Vagina (tissue), 2 donors: ENCODE measurements around the gene ZEB2.

Experiments used
- POLR2A ChIP-seq, 2 donors: fragments of 450-650 bp; IDR thresholded peaks; one replicate each; pipeline ENCODE4 v1.6.1; 2017; ENCODE audit warnings: antibody characterized with exemption in 2 of 2, mild to moderate bottlenecking in 2 of 2, moderate library complexity in 2 of 2
- TF ChIP-seq, protein P1 (sequence below), 3 experiments: fragments of 450-650 bp in 2 of 3; fragments of 200-600 bp in 1 of 3; sonication (generic) in 1 of 3; IDR thresholded peaks; one replicate each; pipeline ENCODE4 v1.5.1; 2017 to 2019; ENCODE audit warnings: antibody characterized with exemption in 3 of 3, mild to moderate bottlenecking in 2 of 3, moderate library complexity in 2 of 3

DNA sequence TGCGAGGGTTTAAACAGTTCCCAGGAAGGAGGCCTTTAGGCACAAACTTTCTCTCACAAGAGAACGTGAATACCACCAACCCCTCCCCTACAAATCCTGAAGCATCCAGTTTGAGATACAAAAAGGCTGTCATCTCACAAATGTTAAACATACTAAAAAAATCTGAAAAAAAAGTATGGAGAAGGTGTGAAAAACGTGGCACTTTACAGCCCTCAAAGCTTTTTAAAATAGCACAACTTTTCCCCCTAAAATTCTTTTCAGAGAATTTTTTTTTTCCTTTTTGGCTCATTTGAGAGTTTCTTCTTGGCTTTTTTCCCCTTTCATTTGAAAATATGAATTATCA, 10.1 kb downstream of the ZEB2 start:
- TF ChIP-seq, protein P1, sequence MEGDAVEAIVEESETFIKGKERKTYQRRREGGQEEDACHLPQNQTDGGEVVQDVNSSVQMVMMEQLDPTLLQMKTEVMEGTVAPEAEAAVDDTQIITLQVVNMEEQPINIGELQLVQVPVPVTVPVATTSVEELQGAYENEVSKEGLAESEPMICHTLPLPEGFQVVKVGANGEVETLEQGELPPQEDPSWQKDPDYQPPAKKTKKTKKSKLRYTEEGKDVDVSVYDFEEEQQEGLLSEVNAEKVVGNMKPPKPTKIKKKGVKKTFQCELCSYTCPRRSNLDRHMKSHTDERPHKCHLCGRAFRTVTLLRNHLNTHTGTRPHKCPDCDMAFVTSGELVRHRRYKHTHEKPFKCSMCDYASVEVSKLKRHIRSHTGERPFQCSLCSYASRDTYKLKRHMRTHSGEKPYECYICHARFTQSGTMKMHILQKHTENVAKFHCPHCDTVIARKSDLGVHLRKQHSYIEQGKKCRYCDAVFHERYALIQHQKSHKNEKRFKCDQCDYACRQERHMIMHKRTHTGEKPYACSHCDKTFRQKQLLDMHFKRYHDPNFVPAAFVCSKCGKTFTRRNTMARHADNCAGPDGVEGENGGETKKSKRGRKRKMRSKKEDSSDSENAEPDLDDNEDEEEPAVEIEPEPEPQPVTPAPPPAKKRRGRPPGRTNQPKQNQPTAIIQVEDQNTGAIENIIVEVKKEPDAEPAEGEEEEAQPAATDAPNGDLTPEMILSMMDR (IDR thresholded peaks at IDR 0.05), result no peak
- TF ChIP-seq POLR2A (IDR thresholded peaks at IDR 0.05), result no peak
